Thymus (tissue), 11 donors: ENCODE measurements around the gene CHCT1. TPM values are rescaled to one million over a fixed set of nuclear protein-coding genes. Genes with fewer than 3 reads are reported as not detected.
"Not testable (repeated sequence)": the region's sequence is repeated elsewhere in the genome, so short reads cannot be mapped to it uniquely, and the experiment has no call there.

ENCODE experiments used
- DNase-seq, 9 donors: peaks; one replicate each; pipeline ENCODE4 v3.0.0-alpha.2; 2013; ENCODE audit warnings: low spot score in 9 of 9, low read depth in 6 of 9, missing footprints in 1 of 9
- H3K27ac ChIP-seq, 2 donors: one replicate each; pipeline ENCODE4 v1.5.1; 2013; ENCODE audit warnings: control low read depth in 1 of 2, low read depth in 1 of 2, low read length in 1 of 2, mild to moderate bottlenecking in 1 of 2, moderate library complexity in 1 of 2
- H3K27me3 ChIP-seq, 2 donors: one replicate each; pipeline ENCODE4 v1.5.1; 2013; ENCODE audit warnings: low read length in 1 of 2; ENCODE audit not compliant: control insufficient read depth in 2 of 2, insufficient read depth in 1 of 2
- H3K36me3 ChIP-seq, 2 donors: one replicate each; pipeline ENCODE4 v1.5.1; 2013; ENCODE audit warnings: low read length in 1 of 2, mild to moderate bottlenecking in 1 of 2, moderate library complexity in 1 of 2; ENCODE audit not compliant: control insufficient read depth in 2 of 2, insufficient read depth in 2 of 2
- H3K4me1 ChIP-seq, 2 donors: one replicate each; pipeline ENCODE4 v1.5.1; 2013; ENCODE audit warnings: low read length in 2 of 2; ENCODE audit not compliant: control insufficient read depth in 2 of 2, insufficient read depth in 2 of 2
- H3K4me3 ChIP-seq, 2 donors: one replicate each; pipeline ENCODE4 v1.5.1; 2013; ENCODE audit warnings: low read length in 2 of 2, control low read depth in 1 of 2, mild to moderate bottlenecking in 1 of 2
- H3K9me3 ChIP-seq, 2 donors: one replicate each; pipeline ENCODE4 v1.5.1; 2013; ENCODE audit warnings: low read length in 1 of 2, mild to moderate bottlenecking in 1 of 2; ENCODE audit not compliant: control insufficient read depth in 2 of 2, insufficient read depth in 1 of 2
- WGBS: extraction: QIAGEN DNeasy Blood & Tissue Kit; methylation state at CpG from one replicate; pipeline ENCODE4 v1.1.7; 2013; 5-methylcytosine and 5-hydroxymethylcytosine counted together
- polyA plus RNA-seq: library from polyadenylated mRNA; stranded (reverse); fragments of 200-250 nt; gene quantifications from one replicate; pipeline ENCODE4 v1.2.3, GENCODE V29; 2013
- total RNA-seq: library from RNA; stranded (reverse); fragments of 120-200 nt; gene quantifications from one replicate; pipeline ENCODE4 v1.2.4, GENCODE V29; 2013
- donor health status: healthy.

CHCT1 gene
- total and polyA plus RNA-seq, 2 donors: 0.05 to 0.09 TPM

DNA sequence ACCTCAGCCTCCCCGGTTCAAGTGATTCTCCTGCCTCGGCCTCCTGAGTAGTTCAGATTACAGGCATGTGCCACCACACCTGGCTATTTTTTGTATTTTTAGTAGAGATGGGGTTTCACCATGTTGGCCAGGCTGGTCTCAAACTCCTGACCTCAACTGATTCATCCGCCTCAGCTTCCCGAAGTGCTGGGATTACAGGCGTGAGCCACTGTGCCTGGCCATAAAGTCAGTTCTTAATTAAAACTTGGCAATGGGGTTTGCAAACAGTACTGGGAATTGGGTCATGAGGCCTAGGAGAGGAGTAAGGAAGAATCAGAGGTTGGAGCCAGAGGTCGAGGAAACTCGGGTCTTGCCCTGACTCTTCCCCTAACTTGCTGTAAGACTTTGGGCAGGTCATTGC lies 8.3 kb downstream of the CHCT1 start:
- not testable (repeated sequence) for H3K4me1 ChIP-seq, H3K27ac ChIP-seq, H3K27me3 ChIP-seq, DNase-seq, H3K9me3 ChIP-seq, H3K4me3 ChIP-seq, H3K36me3 ChIP-seq
- 91% methylated on average over 7 of the region's 7 CpGs for WGBS

DNA sequence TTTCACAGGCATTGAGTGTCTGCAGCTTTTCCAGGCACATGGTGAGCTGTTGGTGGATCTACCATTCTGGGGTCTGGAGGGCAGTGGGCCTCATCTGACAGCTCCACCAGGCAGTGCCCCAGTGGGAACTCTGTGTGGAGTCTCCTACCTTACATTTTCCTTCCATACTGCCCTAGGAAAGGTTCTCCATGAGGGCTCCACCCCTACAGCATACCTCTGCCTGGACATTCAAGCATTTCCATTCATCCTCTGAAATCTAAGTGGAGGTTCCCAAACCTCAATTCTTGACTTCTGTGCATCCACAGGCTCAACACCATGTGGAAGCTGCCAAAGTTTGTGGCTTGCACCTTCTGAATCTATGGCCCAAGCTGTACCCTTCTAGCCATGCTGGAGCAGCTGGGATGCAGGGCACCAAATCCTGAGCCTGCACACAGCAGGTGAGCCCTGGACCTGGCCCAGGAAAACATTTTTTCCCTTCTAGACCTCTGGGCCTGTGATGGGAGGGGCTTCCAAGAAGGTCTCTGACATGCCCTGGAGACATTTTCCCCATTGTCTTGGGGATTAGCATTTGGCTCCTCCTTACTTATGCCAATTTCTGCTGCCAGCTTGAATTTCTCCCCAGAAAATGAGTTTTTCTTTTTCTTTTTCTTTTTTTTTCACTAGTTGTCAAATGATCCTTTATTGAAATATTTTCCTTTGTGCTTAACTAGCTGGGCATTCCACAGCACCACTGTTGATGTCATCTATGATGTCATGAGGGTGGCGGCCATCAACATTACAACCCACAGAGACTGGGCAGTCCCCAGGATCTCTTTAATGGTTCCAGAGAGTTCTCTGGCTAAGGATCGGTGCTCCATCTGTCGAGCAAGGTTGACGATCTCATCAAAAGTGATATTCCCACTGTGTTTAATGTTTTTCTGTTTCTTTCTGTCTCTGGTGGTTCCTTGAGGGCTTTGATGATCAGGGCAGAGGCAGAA lies 11.0 kb downstream of the CHCT1 start:
- not testable (repeated sequence) for H3K4me1 ChIP-seq, H3K36me3 ChIP-seq, H3K4me3 ChIP-seq, H3K9me3 ChIP-seq, H3K27me3 ChIP-seq, DNase-seq, H3K27ac ChIP-seq
- WGBS: 98% methylated on average over 4 of the region's 4 CpGs

DNA sequence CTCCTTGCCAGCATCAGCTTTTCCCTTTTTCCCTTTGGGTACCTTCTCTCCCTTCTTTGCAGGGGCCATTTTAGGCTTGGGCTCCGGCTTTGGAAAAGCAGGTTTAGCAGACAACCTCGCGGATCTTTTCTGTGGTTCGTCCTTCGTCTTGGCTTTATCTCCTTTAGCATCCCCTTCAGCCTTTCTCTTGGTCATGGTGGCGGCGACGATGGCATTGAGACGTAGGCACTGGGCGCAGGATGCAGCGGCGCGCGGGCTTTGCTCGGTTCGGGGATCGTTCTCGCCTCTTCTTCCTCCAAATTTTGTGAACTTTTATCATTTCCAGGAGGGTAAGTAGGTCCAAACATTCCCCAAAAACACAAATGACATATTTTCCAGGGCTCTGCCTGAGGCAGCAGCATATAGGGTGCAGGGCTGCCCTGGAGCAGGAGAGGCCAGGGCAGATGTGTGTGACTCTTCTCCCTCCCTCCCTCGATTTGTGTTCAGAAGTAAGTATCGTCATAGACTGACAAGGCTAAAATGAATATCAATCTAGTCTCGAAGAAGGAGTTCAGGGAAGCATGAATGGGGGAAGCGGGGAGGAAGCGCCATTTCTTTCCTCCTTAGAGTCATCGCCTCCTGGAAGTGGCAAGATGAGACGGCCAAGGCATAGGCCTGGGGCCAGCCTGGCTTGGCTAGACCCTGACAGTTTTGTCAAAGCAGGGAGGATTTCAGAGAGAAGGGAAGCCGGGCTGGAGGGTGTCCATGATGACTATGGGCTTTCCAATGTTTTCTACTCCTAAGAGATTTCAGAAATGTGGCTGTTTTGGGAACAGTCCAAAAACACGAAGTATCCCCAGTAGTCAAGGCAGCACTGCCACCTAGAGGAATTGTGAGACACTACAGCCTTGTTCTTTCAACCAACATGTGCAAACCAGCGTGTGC lies 13.2 kb downstream of the CHCT1 start:
- no peaks in the 10 kb centered on the region for H3K9me3 ChIP-seq
- peak; percentile 29 to 76 (median 47) for DNase-seq
- H3K4me3 ChIP-seq: no peak overlapping the region
- no peak overlapping the region for H3K27ac ChIP-seq
- no peaks in the 10 kb centered on the region for H3K27me3 ChIP-seq
- 84% methylated on average over 28 of the region's 28 CpGs for WGBS
- H3K36me3 ChIP-seq: no peaks in the 10 kb centered on the region
- peaks cover 0 to 2% of the 10 kb centered on the region in 2 donors for H3K4me1 ChIP-seq

- Histone ChIP-seq H3K4me1 (peaks cover 0 to 2% of the 10 kb centered on the region in 2 donors), H3K27me3 (no peaks in the 10 kb centered on the region), H3K9me3 (no peaks in the 10 kb centered on the region), H3K4me3 (no peak overlapping the region), H3K27ac (no peak overlapping the region), H3K36me3 (no peaks in the 10 kb centered on the region)
- no peak for DNase-seq
- 62% methylated on average over 5 of the region's 5 CpGs for WGBS
Measured at GRCh38 chr17:60436676-60437075, 14.4 kb downstream of the CHCT1 start.

GRCh38 chr17:60439501-60439900 lies 17.2 kb downstream of the CHCT1 start:
- Histone ChIP-seq H3K9me3 (no peaks in the 10 kb centered on the region), H3K27ac (no peak overlapping the region), H3K4me3 (no peak overlapping the region), H3K4me1 (peaks cover 0 to 2% of the 10 kb centered on the region in 2 donors), H3K27me3 (no peaks in the 10 kb centered on the region), H3K36me3 (no peaks in the 10 kb centered on the region)
- 66% methylated on average over 2 of the region's 2 CpGs for WGBS
- no peak for DNase-seq

- peaks cover 8 to 18% of the 10 kb centered on the region in 2 donors for H3K36me3 ChIP-seq
- WGBS: 92% methylated on average over 6 of the region's 6 CpGs
- no peak for DNase-seq
- H3K4me3 ChIP-seq: no peak overlapping the region
- no peak overlapping the region for H3K27ac ChIP-seq
- no peaks in the 10 kb centered on the region for H3K27me3 ChIP-seq
- H3K4me1 ChIP-seq: no peaks in the 10 kb centered on the region
- no peaks in the 10 kb centered on the region for H3K9me3 ChIP-seq
Measured at GRCh38 chr17:60442271-60443173, 20.2 kb downstream of the CHCT1 start.

- Histone ChIP-seq H3K4me1 (no peaks in the 10 kb centered on the region), H3K27ac (no peak overlapping the region), H3K27me3 (no peaks in the 10 kb centered on the region), H3K9me3 (no peaks in the 10 kb centered on the region), H3K4me3 (no peak overlapping the region), H3K36me3 (peaks cover 8 to 21% of the 10 kb centered on the region in 2 donors)
- DNase-seq: no peak
- WGBS: 90% methylated on average over 6 of the region's 6 CpGs
Measured at GRCh38 chr17:60443713-60444112, 21.4 kb downstream of the CHCT1 start.

DNA sequence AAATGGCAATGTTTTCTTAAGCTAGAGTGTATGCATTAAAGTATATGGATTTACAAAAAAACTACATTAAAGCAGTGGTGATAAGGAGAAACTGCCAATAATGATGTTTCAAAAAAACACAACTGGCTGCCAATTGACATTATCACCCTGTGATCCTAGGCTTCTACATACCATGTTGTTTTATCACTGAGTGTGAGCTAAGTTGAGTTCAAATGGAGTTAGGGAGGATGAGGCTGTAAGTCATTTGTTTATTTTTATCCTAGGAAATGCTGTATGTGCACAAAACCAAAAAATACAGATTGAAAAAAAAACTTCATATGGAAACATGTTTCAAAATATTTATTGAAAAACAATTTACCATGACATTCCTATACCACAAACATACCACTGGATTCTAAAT lies 22.9 kb downstream of the CHCT1 start:
- Histone ChIP-seq H3K36me3 (peaks cover 17 to 25% of the 10 kb centered on the region in 2 donors), H3K4me3 (no peak overlapping the region)

More for the DNA sequence above, 22.9 kb downstream of the CHCT1 start:
- H3K4me1 ChIP-seq: no peaks in the 10 kb centered on the region
- no peaks in the 10 kb centered on the region for H3K27me3 ChIP-seq
- no peaks in the 10 kb centered on the region for H3K9me3 ChIP-seq
- no peak for DNase-seq
- H3K27ac ChIP-seq: no peak overlapping the region
